Skeletal muscle cell (primary cell): ENCODE data around the gene PIGB.
A peak's percentile ranks its signal among the peaks of the same experiment; 100 is the strongest.
"Not testable (repeated sequence)": the region's sequence is repeated elsewhere in the genome, so short reads cannot be mapped to it uniquely, and the experiment has no call there.

Source experiments
- DNase-seq: peaks from one replicate; pipeline ENCODE4 v3.0.0-alpha.2; 2010; ENCODE audit warnings: low read depth
- H3K4me3 ChIP-seq: 2 replicates; pipeline ENCODE4 v1.5.1; 2011; ENCODE audit warnings: low read depth, mild to moderate bottlenecking, control low read depth, low read length, moderate library complexity

PIGB gene

DNA sequence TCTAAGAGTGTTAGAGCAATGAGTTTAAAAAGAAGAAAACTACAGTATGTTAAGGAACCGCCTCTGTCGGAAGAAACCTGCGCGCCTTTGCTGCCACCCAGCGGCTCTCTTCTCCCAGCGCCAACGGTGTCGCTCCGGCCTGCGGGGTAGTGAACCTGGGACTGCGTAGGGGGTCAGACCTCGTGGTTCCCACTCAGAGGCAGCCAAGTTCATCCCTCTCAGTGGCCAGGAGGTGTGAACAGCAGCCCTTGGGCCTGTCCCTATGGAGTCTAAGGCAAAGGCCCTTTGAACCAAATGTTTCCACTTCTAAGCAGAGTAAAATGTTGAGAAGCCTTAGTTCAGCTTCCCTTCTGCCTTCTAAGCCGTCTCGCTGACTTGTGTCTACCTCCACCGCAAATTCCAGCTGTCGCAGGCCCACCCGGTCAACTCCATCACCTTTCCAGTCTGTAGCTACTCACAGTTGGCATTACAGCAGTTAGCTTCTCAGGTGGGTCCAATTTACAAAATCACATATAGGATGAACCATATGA, 28.4 kb upstream of the PIGB start:
- peak overlapping the region; percentile 83 for H3K4me3 ChIP-seq
- DNase-seq: no peak

DNA sequence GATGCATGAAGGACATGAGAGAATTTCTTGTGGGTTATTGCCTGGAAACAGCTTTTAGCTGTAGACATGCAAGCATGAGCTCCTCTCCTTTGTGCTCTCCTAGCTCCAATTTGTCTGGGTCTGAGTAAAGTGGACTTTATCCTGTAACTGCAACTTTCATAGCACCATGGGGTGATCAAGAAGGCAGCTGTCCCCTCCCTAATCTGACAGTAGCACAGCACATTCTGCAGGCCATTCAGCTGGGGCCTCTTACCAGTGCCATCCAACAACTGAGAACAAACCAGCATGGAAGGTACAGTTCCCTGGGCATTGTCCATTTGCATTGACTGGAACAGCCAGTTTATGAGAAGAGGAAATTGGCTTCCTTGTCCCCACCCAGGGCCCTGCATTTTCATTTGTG, 21.7 kb upstream of the PIGB start:
- H3K4me3 ChIP-seq: no peak overlapping the region
- DNase-seq: no peak

DNA sequence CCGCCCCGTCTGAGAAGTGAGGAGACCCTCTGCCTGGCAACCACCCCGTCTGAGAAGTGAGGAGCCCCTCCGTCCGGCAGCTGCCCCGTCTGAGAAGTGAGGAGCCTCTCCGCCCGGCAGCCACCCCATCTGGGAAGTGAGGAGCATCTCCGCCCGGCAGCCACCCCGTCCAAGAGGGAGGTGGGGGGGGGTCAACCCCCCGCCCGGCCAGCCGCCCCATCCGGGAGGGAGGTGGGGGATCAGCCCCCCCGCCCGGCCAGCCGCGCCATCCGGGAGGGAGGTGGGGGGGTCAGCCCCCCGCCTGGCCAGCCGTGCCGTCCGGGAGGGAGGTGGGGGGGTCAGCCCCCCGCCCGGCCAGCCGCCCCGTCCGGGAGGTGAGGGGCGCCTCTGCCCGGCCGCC, 16.2 kb upstream of the PIGB start:
- H3K4me3 ChIP-seq, DNase-seq: not testable (repeated sequence)

DNA sequence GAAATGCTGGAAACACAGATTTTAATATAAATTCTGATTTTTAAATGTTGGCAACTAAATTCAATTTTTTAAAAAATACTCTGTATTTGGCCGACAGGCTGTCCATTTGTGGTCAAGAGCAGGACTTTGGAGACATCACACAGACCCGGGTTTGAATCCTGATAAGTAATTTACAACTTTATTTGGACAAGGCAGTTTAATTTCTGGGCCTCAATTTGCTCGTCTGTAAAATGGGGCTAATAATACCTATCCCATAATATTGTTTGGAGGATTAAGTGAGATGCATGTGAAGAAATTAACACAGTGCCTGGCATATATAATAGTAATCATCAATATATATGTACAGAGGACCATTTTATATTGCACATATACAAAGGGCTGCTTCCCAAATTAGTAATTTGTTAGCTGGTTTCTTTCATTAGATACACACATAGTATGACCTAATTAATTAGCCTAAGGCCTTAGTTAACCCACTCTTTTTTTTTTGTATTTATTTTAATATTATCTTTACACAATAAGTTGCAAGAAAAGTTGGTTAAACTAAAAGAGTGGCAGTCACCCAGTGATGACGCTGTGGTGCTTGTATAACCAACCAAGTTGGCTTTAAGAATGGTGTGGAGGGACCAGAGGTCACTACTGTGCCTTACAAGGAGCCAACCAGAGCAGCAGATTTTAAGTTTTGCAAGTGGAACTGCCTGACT, 665 bp downstream of the PIGB start:
- H3K4me3 ChIP-seq: peak overlapping the region; percentile 90
- DNase-seq: no peak

DNA sequence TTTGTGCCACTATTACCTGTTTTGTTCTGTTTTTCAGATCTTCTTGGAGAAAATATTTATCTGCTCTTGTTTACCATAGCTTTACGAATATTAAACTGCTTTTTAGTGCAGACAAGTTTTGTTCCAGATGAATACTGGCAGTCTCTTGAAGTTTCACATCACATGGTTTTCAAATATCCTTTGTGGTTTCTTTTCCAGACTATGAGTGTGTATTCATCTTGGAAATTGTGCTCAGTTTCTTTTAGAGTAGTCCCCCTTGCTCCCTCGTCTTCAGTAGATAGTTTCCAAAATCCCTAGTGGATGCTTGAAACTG, 1.2 kb downstream of the PIGB start:
- no peak for DNase-seq
- peak overlapping the region; percentile 90 for H3K4me3 ChIP-seq

DNA sequence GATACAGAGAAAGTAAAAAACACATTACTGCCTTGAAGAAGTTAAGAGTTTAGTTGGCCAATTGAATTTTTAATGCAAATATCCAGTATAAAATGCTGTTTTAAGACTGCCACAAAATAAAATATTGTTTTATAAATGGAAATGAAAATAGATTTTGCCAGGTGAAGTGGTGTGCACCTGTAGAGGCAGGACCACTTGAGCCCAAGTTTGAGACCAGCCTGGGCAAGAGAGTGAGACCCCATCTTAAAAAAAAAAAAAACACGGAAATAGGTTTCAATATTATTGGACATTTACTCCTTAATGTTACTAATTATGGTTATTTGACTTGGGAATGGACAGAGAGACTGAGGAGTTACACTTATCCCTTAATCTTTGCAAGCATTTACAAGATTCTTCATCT, 1.9 kb downstream of the PIGB start:
- no peak overlapping the region for H3K4me3 ChIP-seq
- no peak for DNase-seq

DNA sequence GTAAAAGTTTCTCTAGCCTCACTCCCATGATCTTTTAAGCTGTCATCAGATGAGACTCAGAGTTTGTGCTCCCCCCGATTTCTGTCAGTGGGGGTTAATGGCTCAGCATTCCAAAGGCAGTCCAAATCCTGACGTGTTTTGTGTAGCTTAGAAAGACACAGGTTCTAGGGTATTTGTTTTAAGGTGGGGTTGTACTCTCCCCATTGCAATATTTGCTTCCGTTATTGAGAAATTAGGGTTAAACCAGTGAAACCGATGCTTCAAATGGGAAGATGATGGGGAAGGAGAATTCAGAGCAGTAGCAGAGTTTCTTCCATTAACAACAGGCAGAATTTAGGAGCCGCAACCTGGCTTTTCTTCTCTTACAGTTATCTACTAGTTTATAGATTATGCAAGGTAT, 3.4 kb downstream of the PIGB start:
- no peak for DNase-seq
- no peak overlapping the region for H3K4me3 ChIP-seq

DNA sequence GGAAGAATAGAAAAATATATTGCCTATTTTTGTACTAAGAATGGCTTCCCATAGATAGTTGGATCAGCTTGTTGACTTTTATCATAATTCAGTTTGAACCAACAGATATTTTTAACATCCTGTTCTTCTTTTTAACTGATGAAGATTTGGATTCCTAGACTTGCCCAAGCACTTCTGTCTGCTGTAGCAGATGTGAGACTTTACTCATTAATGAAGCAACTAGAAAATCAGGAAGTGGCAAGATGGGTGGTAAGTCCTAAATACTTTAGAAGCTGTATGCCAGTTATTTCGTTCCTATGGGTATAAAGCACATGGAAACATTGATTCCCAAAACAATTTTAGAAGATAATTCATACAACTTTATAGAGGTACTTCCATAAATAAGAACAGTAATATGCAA, 8.4 kb downstream of the PIGB start:
- no peak overlapping the region for H3K4me3 ChIP-seq
- DNase-seq: no peak

DNA sequence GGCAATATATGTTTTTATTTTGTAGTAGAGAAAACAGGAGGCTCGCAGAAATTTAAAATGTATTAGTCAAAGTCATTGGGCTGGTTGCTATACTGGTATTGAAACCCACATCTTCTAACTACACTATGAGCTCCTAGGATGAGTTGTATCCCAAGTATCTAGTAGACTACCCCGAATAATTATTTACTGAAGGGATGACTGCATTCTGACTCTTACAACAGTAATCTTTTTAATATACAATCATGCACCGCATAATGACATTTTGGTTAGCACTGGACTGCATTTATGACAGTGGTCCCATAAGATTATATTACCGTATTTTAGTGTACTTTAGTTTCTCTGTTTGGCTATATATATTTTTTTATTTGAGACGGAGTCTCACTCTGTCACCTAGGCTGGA, 15.3 kb downstream of the PIGB start:
- no peak overlapping the region for H3K4me3 ChIP-seq
- DNase-seq: no peak

DNA sequence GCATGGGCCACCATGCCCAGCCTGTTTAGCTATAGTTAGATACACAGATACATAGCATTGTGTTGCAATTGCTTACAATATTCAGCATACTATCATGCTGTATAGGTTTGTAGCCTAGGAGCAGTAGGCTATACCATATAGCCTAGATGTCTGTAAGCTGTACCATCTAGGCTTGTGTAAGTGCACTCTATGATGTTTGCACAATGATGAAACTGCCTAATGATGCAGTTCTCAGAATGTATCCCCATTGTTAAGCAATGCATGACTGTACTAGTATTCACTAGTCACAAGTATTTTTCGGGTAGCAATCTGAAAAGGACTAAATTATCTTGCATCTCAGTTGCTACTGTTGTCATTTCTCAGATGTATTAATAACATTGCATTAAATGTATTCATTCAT, 16.0 kb downstream of the PIGB start:
- DNase-seq: no peak
- no peak overlapping the region for H3K4me3 ChIP-seq

DNA sequence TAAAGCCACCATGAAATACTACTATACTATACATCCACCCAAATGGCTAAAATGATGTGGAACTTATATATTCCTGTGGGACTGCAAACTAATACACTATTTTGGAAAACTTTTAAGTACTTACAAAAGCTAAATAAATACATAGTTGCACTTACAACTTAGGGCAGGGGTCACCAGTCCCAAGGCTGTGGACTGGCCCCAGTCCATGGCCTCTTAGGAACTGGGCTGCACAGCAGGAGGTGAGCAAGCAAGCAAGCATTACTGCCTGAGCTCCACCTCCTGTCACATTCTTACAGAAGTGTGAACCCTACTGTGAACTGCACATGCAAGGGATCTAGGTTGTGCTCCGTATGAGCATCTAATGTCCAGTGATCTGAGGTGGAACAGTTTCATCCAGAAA, 18.1 kb downstream of the PIGB start:
- no peak for DNase-seq
- no peak overlapping the region for H3K4me3 ChIP-seq

DNA sequence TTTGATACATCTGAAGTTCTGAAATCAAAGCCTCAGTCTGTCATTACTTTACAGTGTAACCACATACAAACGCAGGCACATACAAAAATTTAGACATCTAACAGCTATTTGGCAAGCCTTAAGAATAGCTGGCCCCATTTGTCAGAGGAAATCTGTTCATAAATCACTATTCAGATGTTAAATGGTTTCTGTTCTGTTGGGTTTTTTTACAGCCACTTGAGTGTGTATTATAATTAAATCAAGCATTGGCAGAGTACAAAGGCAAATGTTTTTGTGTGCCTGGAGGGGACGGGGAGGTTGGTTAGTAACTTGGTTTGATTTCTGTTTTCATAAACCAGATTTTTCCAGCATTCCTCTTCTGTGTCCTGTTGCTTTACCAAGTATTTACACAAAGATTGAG, 24.1 kb downstream of the PIGB start:
- H3K4me3 ChIP-seq: no peak overlapping the region
- no peak for DNase-seq

DNA sequence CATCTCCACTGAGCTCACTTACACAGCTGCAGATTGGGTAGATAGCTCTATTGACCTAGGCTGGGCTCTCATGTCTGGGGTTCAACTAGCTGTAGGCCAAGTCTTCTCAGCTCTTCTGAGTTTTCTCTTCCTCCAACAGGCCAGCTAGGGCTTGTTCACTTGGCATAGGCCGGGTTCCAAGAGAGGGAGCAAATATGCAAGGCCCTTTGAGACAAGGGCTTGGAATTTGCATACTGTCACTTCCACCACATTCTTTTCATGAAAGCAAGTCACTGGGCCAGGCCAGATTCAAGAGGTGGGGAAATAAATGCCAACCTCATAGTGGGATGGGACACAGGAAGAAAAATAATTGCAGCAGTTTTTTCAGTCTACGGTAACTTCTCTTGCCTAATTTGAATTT, 25.2 kb downstream of the PIGB start:
- no peak overlapping the region for H3K4me3 ChIP-seq
- no peak for DNase-seq

DNA sequence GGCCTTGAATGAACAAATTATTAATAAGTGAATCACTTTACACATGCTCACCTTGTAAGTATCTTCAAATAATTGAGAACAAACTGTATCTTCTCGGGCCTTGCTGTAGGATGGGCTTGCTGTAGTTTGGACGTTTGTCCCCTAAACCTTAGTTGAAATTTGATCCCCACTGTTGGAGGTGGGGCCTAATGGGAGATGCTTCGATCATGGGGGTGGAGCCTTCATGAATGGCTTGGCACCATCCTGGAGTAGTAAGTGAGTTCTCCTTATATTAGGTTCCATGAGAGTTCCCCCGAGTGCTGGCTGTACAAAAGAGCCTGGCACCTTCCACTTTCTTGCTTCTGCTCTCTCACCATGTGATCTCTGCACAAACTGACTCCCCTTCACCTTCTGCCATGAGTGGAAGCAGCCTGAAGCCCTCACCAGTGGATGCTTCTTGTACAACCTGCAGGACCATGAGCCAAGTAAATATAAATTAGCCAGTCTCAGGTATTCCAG, 29.3 kb downstream of the PIGB start:
- H3K4me3 ChIP-seq: no peak overlapping the region
- DNase-seq: no peak

DNA sequence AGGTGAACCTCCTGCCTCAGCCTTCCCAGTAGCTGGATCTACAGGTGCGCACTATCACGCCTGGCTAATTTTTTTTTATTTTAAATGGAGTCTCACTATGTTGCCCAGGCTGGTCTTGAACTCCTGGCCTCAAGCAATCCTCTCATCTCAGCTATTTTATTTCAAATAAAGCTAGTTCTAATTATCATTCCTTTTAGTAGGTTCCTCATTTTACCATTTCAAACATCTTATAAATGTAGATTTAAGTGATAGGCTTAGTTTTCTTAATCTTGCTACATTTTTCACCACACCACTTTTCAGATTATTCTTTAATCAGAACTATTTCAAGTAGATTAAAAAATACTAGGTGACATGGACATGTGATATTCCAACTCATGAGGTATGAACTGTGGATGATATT, 30.3 kb downstream of the PIGB start:
- no peak for DNase-seq
- H3K4me3 ChIP-seq: no peak overlapping the region

DNA sequence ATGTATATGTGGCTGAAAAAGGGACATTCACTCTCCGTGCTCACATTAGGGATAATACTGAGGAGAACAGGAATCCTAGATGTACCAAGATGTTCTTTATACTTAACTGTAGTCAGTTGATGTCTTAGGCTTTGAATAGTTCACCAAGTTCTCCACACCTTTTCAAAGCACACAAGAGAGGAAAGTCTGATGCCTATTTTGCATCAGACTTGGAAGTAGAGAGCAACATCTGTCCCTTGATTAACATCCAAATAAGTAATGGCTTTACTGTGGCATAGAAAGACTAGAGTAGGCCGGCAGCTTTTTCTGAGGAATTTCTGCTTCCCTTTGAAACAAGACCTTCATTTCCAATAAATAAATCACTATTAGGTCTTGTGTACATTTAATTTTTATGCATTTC, 34.0 kb downstream of the PIGB start:
- DNase-seq: no peak

DNA sequence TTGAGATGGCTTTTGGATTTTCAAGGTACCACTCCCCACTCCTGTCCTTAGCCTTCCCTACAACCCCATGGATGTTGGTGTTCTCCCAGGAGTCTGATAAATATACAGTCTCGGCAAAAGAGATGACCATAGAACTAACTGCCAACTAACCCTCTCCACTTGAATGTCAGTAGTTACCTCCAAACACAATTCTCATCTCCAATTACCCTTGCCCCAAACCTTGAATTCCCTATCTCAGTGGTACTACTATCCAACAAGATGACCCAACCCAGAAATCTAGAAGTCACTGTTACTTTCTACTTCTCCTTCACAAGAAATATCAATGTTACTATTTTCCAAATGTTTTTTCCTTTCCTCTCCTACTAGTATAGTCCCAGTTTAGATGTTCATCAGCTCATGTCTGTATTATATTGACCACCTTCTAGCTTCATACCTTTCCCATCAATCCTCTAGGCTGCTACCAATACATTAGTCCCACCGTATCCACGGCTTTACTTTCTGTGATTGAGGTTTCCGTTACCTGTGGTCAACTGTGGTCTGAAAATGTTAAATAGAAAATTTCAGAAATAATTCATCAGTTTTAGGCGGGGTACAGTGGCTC, 38.1 kb downstream of the PIGB start:
- H3K4me3 ChIP-seq: no peak overlapping the region

More for the DNA sequence above, 34.0 kb downstream of the PIGB start:
- H3K4me3 ChIP-seq: no peak overlapping the region

DNA sequence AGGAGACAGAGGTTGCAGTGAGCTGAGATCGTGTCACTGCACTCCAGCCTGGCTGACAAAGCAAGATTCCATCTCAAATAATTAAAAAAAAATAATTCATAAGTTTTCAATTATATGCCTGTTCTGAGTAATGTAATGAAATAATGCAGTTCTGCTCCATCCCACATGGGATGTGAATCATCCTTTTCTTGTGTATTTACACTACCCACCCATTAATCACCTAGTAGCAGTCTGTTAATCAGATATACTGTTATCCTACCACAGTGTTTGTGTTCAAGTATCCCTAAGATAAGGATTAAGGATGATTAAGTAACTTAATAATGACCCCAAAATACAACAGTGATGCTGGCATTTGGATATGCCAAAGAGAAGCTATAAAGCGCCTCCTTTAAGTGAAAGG, 38.8 kb downstream of the PIGB start:
- peak; percentile 2 for DNase-seq
- no peak overlapping the region for H3K4me3 ChIP-seq

More for the DNA sequence above, 38.1 kb downstream of the PIGB start:
- no peak for DNase-seq

DNA sequence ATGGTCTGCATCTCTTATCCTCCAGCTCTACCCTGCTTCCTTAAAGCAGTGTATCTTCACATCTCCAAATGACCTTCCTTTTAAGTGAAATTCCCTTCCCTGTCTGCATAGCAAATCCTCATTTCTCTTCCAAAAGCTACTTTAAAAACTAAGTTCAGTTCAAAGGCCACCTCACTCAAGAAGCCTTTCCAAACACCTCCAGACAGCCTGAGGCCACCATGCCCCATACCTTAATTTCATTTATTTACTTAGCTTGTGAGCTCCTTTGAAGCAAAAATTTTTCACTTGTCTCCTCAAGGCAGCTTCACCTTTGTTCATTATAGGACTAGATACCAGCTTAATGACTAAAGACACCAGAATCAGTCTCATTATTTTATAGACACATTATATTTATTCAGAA, 39.4 kb downstream of the PIGB start:
- DNase-seq: no peak
- no peak overlapping the region for H3K4me3 ChIP-seq

DNA sequence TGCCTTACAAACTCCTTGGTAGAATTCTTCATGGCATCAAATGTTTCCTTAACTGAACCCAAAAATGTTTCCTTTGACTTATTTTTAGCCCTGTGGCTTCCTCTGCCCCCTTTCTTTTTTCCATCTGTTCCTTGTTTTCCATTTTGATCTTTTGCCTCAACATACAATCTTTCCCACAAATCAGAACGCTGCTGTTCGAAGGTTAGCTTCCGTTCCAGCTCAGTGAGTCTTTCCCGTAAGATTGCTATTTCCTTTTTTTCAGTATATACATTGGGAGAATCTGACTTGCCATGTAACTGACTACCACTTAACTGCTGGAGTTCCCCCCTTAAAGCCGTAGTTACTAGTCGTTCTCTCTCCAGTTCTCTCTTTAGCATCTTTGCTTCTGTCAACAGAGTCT, 41.2 kb downstream of the PIGB start:
- H3K4me3 ChIP-seq: no peak overlapping the region
- DNase-seq: no peak

DNA sequence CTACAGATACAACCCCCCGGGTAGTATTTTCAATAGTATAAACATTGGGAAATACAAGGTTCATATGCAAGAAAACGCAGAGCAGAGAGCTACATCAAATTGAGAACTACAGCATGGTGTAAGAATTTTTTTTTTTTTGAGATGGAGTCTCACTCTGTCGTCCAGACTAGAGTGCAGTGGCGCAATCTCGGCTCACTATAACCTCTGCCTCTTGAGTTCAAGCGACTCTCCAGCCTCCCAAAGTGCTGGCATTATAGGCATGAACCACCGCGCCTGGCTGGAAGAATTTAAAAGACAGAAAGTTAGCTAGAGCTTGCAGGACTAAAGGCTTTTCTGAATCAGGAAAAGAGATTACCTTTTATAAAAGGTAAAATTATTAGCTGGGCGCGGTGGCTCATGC, 42.0 kb downstream of the PIGB start:
- DNase-seq: no peak
- no peak overlapping the region for H3K4me3 ChIP-seq
